Mesendoderm (in vitro differentiated cells): ENCODE data around the gene MAL.

Source experiments
- DNase-seq: peaks from one replicate; pipeline ENCODE4 v3.0.0; 2013
- H2AK5ac ChIP-seq: 2 replicates; pipeline ENCODE4 v1.6.1; 2013; ENCODE audit warnings: low read length, inconsistent platforms
- H2BK120ac ChIP-seq: 2 replicates; pipeline ENCODE4 v1.6.1; 2013; ENCODE audit warnings: low read depth, mild to moderate bottlenecking, low read length, moderate library complexity, mixed read lengths
- H2BK15ac ChIP-seq: replicated peaks from 2 replicates; pipeline ENCODE4 v1.6.1; 2013; ENCODE audit warnings: low read depth, mild to moderate bottlenecking, moderate library complexity
- H2BK5ac ChIP-seq: 2 replicates; pipeline ENCODE4 v1.6.1; 2013; ENCODE audit warnings: low read length, inconsistent platforms
- H3K18ac ChIP-seq: 2 replicates; pipeline ENCODE4 v1.6.1; 2013; ENCODE audit warnings: mild to moderate bottlenecking, low read length, mixed read lengths
- H3K23ac ChIP-seq: one replicate; pipeline ENCODE4 v1.6.1; 2013; ENCODE audit warnings: low read length
- H3K27ac ChIP-seq: 2 replicates; pipeline ENCODE4 v1.5.1; 2013; ENCODE audit warnings: low read depth, mild to moderate bottlenecking, inconsistent platforms, low read length, moderate library complexity
- H3K27me3 ChIP-seq: 2 replicates; pipeline ENCODE4 v1.6.1; 2013; ENCODE audit warnings: low read length, control low read depth, mild to moderate bottlenecking, inconsistent platforms; ENCODE audit not compliant: insufficient read depth, poor library complexity
- H3K36me3 ChIP-seq: 2 replicates; pipeline ENCODE4 v1.6.1; 2013; ENCODE audit warnings: low read length, inconsistent platforms; ENCODE audit not compliant: control insufficient read depth, insufficient read depth
- H3K4ac ChIP-seq: one replicate; pipeline ENCODE4 v1.6.1; 2013; ENCODE audit warnings: low read depth, mild to moderate bottlenecking, low read length, moderate library complexity
- H3K4me1 ChIP-seq: 2 replicates; pipeline ENCODE4 v1.6.1; 2013; ENCODE audit warnings: low read depth, low read length, inconsistent platforms; ENCODE audit not compliant: control insufficient read depth
- H3K4me2 ChIP-seq: 2 replicates; pipeline ENCODE4 v1.6.1; 2013; ENCODE audit warnings: low read length
- H3K4me3 ChIP-seq: 2 replicates; pipeline ENCODE4 v1.5.1; 2013; ENCODE audit warnings: mild to moderate bottlenecking, low read length
- H3K56ac ChIP-seq: one replicate; pipeline ENCODE4 v1.6.1; 2013; ENCODE audit warnings: low read length
- H3K79me1 ChIP-seq: 2 replicates; pipeline ENCODE4 v1.6.1; 2013; ENCODE audit warnings: low read length, inconsistent platforms
- H3K79me2 ChIP-seq: 2 replicates; pipeline ENCODE4 v1.6.1; 2013; ENCODE audit warnings: mild to moderate bottlenecking, low read length; ENCODE audit not compliant: control insufficient read depth, insufficient read depth
- H3K9ac ChIP-seq: 2 replicates; pipeline ENCODE4 v1.6.1; 2013; ENCODE audit warnings: low read length, inconsistent platforms
- H4K5ac ChIP-seq: one replicate; pipeline ENCODE4 v1.6.1; 2013; ENCODE audit warnings: low read length
- H4K8ac ChIP-seq: one replicate; pipeline ENCODE4 v1.6.1; 2013; ENCODE audit warnings: low read depth, mild to moderate bottlenecking, control low read depth, low read length, moderate library complexity
- WGBS: extraction: QIAGEN DNeasy Blood & Tissue Kit; methylation state at CpG from one replicate; pipeline ENCODE4 v1.1.7; 2013; ENCODE audit warnings: low lambda C conversion rate, missing lambda C conversion rate; ENCODE audit not compliant: insufficient coverage; ENCODE audit errors: extremely low coverage; 5-methylcytosine and 5-hydroxymethylcytosine counted together

MAL gene

GRCh38 chr2:95046371-95047112 is 21.0 kb downstream of the MAL start:
- Histone ChIP-seq H3K79me1 (no peaks in the 10 kb centered on the region), H2AK5ac (no peak overlapping the region), H3K4me3 (no peak overlapping the region), H3K18ac (no peak overlapping the region), H2BK15ac (no peak overlapping the region), H3K4ac (no peak overlapping the region), H3K9ac (no peak overlapping the region), H3K4me1 (no peaks in the 10 kb centered on the region), H3K27ac (no peak overlapping the region), H3K4me2 (no peak overlapping the region), H4K5ac (no peak overlapping the region), H3K23ac (no peak overlapping the region), H2BK120ac (no peak overlapping the region), H3K36me3 (no peaks in the 10 kb centered on the region), H3K79me2 (no peaks in the 10 kb centered on the region), H2BK5ac (no peak overlapping the region), H3K27me3 (no peaks in the 10 kb centered on the region), H3K56ac (no peak overlapping the region), H4K8ac (no peak overlapping the region)
- no CpG with 5 or more reads among the region's 13 CpGs for WGBS
- no peak for DNase-seq

- H3K18ac ChIP-seq: no peak overlapping the region
- no peak overlapping the region for H3K4ac ChIP-seq
- WGBS: no CpG with 5 or more reads among the region's 17 CpGs
- H3K4me2 ChIP-seq: no peak overlapping the region
- H3K9ac ChIP-seq: no peak overlapping the region
- no peak overlapping the region for H3K4me3 ChIP-seq
- H3K79me2 ChIP-seq: no peaks in the 10 kb centered on the region
- no peaks in the 10 kb centered on the region for H3K27me3 ChIP-seq
- H2BK15ac ChIP-seq: no peak overlapping the region
- H2AK5ac ChIP-seq: no peak overlapping the region
- H3K4me1 ChIP-seq: no peaks in the 10 kb centered on the region
- H3K36me3 ChIP-seq: no peaks in the 10 kb centered on the region
- no peak overlapping the region for H3K23ac ChIP-seq
- H3K56ac ChIP-seq: no peak overlapping the region
- no peak overlapping the region for H2BK5ac ChIP-seq
- H2BK120ac ChIP-seq: no peak overlapping the region
- no peak overlapping the region for H3K27ac ChIP-seq
- no peak overlapping the region for H4K8ac ChIP-seq
- DNase-seq: no peak
- no peak overlapping the region for H4K5ac ChIP-seq
- no peaks in the 10 kb centered on the region for H3K79me1 ChIP-seq
Measured at GRCh38 chr2:95047629-95048510, 22.4 kb downstream of the MAL start.

DNA sequence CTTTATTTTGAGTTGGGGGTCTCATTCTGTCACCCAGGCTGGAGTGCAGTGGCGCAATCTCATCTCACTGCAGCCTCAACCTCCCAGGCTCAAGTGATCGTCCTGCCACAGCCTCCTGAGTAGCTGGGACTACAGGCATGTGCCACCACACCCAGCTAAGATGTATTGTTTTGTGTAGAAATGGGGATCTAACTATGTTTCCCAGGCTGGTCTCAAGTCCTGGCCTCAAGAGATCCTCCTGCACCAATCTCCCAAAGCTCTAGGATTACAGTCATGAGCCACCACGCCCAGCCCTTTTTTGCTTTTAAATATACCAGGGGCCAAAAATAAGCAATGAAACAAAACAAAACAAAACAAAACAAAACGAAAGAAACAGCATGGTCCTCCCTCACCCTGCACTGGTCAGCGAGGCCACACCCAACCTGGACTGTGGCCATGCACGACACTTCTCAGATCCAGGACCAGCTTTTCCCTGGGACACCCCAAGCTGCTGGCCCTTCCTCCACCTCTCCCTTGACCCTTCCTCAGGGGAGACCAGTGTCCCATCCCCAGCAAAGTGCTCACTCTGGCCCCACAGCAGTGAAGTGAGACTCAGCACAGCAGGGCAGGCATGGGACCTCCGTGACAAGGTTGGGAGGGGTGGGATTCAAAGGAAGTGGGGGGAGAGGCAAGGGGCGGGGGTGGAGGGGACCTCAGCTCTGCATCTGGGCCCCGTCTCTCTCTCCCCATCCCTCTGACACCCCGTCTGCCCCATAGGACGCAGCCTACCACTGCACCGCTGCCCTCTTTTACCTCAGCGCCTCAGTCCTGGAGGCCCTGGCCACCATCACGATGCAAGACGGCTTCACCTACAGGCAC is 23.5 kb downstream of the MAL start:
- Histone ChIP-seq H3K4me3 (no peak overlapping the region), H3K23ac (no peak overlapping the region), H2BK5ac (no peak overlapping the region), H4K8ac (no peak overlapping the region), H3K9ac (no peak overlapping the region), H3K4ac (no peak overlapping the region), H3K4me1 (no peaks in the 10 kb centered on the region), H2BK15ac (no peak overlapping the region), H3K79me1 (no peaks in the 10 kb centered on the region), H3K56ac (no peak overlapping the region), H3K18ac (no peak overlapping the region), H2BK120ac (no peak overlapping the region), H3K79me2 (no peaks in the 10 kb centered on the region), H3K27ac (no peak overlapping the region), H3K36me3 (no peaks in the 10 kb centered on the region), H2AK5ac (no peak overlapping the region), H3K4me2 (no peak overlapping the region), H4K5ac (no peak overlapping the region), H3K27me3 (no peaks in the 10 kb centered on the region)
- WGBS: no CpG with 5 or more reads among the region's 15 CpGs
- DNase-seq: no peak

DNA sequence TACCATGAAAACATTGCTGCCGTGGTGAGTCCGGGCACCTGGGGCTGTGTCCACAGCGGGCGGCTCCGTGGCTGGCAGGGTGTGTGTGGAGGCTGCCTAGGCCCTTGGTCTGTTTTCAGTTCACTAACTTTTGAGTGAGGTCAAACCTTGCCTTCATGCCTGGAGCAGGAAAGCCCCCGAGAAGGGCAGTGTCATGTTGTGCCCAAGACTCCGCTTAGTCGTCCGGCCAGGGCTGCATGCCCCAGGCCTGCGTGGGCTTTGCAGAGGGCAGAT is 24.1 kb downstream of the MAL start:
- H3K18ac ChIP-seq: no peak overlapping the region
- no peaks in the 10 kb centered on the region for H3K4me1 ChIP-seq
- no peak overlapping the region for H2AK5ac ChIP-seq
- no peak overlapping the region for H2BK15ac ChIP-seq
- H3K23ac ChIP-seq: no peak overlapping the region
- WGBS: no CpG with 5 or more reads among the region's 10 CpGs
- no peaks in the 10 kb centered on the region for H3K79me1 ChIP-seq
- no peak overlapping the region for H3K9ac ChIP-seq
- no peaks in the 10 kb centered on the region for H3K36me3 ChIP-seq
- no peak overlapping the region for H3K56ac ChIP-seq
- no peak overlapping the region for H3K27ac ChIP-seq
- no peak overlapping the region for H4K5ac ChIP-seq
- no peak overlapping the region for H2BK5ac ChIP-seq
- no peak overlapping the region for H3K4me3 ChIP-seq
- no peak for DNase-seq
- H3K4me2 ChIP-seq: no peak overlapping the region
- no peaks in the 10 kb centered on the region for H3K27me3 ChIP-seq
- H3K4ac ChIP-seq: no peak overlapping the region
- H4K8ac ChIP-seq: no peak overlapping the region
- no peak overlapping the region for H2BK120ac ChIP-seq
- H3K79me2 ChIP-seq: no peaks in the 10 kb centered on the region

DNA sequence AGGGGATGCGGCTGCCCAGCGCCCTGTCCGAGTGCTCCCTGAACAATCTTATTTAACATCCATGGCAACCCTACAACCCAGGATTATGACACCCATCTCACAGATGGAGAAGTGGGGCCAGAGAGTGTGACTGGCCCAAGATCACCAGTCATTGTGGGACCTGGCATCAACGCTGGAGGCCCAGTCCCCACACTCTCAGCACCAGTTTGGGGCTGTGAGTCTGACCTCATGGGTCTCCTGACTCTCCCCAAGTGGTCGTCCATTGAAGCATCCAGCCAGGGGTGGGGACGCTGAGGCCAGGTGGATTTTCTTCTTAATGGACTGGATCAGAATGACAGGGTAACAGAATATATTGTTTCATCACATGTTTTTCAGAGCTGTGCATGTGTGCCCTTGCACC is 24.5 kb downstream of the MAL start:
- H3K9ac ChIP-seq: no peak overlapping the region
- no peak overlapping the region for H4K8ac ChIP-seq
- H3K27me3 ChIP-seq: no peaks in the 10 kb centered on the region

More for the DNA sequence above, 24.5 kb downstream of the MAL start:
- Histone ChIP-seq H3K36me3 (no peaks in the 10 kb centered on the region), H3K4me2 (no peak overlapping the region), H3K79me1 (no peaks in the 10 kb centered on the region), H3K23ac (no peak overlapping the region), H3K4me1 (no peaks in the 10 kb centered on the region), H2BK15ac (no peak overlapping the region), H3K56ac (no peak overlapping the region), H2AK5ac (no peak overlapping the region), H2BK5ac (no peak overlapping the region), H3K18ac (no peak overlapping the region), H4K5ac (no peak overlapping the region), H3K27ac (no peak overlapping the region), H2BK120ac (no peak overlapping the region), H3K79me2 (no peaks in the 10 kb centered on the region), H3K4me3 (no peak overlapping the region), H3K4ac (no peak overlapping the region)
- WGBS: no CpG with 5 or more reads among the region's 6 CpGs
- DNase-seq: no peak
